GM18867 (cell line): ENCODE data around the gene CNTN3.

ENCODE experiments used
- ATAC-seq: cut with Tn5 transposase; IDR thresholded peaks from one replicate; pipeline ENCODE4 v1.9.1; 2021; ENCODE audit warnings: mild to moderate bottlenecking, moderate library complexity; ENCODE audit not compliant: unreplicated experiment

Gene CNTN3

GRCh38 chr3:74614107-74614967, at the start of gene CNTN3:
Gene CNTN3 (minus strand): TSS chr3:74614659. CDS start chr3:74521112, 93,547 bp downstream.
- ATAC-seq, result no peak

GRCh38 chr3:74663178-74663577, 48.7 kb upstream of the CNTN3 start:
- no peak for ATAC-seq

GRCh38 chr3:74661672-74662071, 47.2 kb upstream of the CNTN3 start:
- ATAC-seq, result no peak

GRCh38 chr3:74651885-74652284, 37.4 kb upstream of the CNTN3 start:
- ATAC-seq, result no peak

- ATAC-seq, result no peak
These were observed 36.8 kb upstream of the CNTN3 start for GRCh38 chr3:74651292-74651691.

- no peak for ATAC-seq
These were observed 33.6 kb upstream of the CNTN3 start for GRCh38 chr3:74648107-74648506.

GRCh38 chr3:74646094-74646493, 31.6 kb upstream of the CNTN3 start:
- no peak for ATAC-seq

- ATAC-seq, result no peak
These were observed 29.2 kb upstream of the CNTN3 start for GRCh38 chr3:74643636-74644035.

- no peak for ATAC-seq
These were observed 28.4 kb upstream of the CNTN3 start for GRCh38 chr3:74642876-74643275.

- no peak for ATAC-seq
These were observed 25.8 kb upstream of the CNTN3 start for GRCh38 chr3:74640211-74640610.

- no peak for ATAC-seq
These were observed 25.2 kb upstream of the CNTN3 start for GRCh38 chr3:74639681-74640080.

- no peak for ATAC-seq
These were observed 22.5 kb upstream of the CNTN3 start for GRCh38 chr3:74636981-74637380.

- no peak for ATAC-seq
These were observed 18.6 kb upstream of the CNTN3 start for GRCh38 chr3:74633021-74633420.

- no peak for ATAC-seq
These were observed 17.1 kb upstream of the CNTN3 start for GRCh38 chr3:74631351-74632140.

GRCh38 chr3:74630602-74631001, 16.1 kb upstream of the CNTN3 start:
- no peak for ATAC-seq

GRCh38 chr3:74626011-74626410, 11.6 kb upstream of the CNTN3 start:
- no peak for ATAC-seq

- ATAC-seq, result no peak
These were observed 9.8 kb upstream of the CNTN3 start for GRCh38 chr3:74624301-74624700.

GRCh38 chr3:74623261-74623836, 8.9 kb upstream of the CNTN3 start:
- no peak for ATAC-seq

GRCh38 chr3:74621581-74621980, 7.1 kb upstream of the CNTN3 start:
- ATAC-seq, result no peak

- no peak for ATAC-seq
These were observed 3.3 kb upstream of the CNTN3 start for GRCh38 chr3:74617776-74618175.

GRCh38 chr3:74613521-74614106, 845 bp downstream of the CNTN3 start:
- ATAC-seq, result no peak
